HepG2 (cell line): Measurements from ENCODE around the gene PTGES3. TPM values are rescaled to one million over a fixed set of nuclear protein-coding genes. Genes with fewer than 3 reads are reported as not detected.
A peak's percentile ranks its signal among the peaks of the same experiment; 100 is the strongest.

ENCODE experiments used
- ATAC-seq: fragments of 200-7000 bp; cut with Tn5 transposase; 3 replicates; pipeline ENCODE4 v1.9.1; 2020; ENCODE audit warnings: mild to moderate bottlenecking, moderate library complexity
- BruUV-seq: library from RNA; stranded (reverse); fragments of 400-500 nt; replicated peaks from 2 replicates; lab custom pipeline; 2021; lab: Mats Ljungman, UMichigan
- CTCF ChIA-PET: fragments of 300-600 bp; formaldehyde crosslinking; extraction: SDS; loops from one replicate; lab custom pipeline; 2021; ENCODE audit warnings: low total read pairs, inconsistent platforms, low intra/inter-chr PET ratio; lab: Yijun Ruan, JAX
- POLR2A ChIA-PET: fragments of 350-600 bp; sonication (Branson Sonifier 250); formaldehyde crosslinking; loops from one replicate; lab custom pipeline; 2020; ENCODE audit warnings: antibody characterized with exemption, inconsistent platforms; lab: Yijun Ruan, JAX
- DNase-seq: peaks from one replicate; pipeline ENCODE4 v3.0.0-alpha.2; 2015; ENCODE audit warnings: low spot score
- FAIRE-seq: peaks from 3 replicates; lab custom pipeline; 2011; peaks lifted over from hg19 to GRCh38; lab: Jason Lieb, UNC
- H2AFZ ChIP-seq: one replicate; pipeline ENCODE4 v1.6.1; 2011; ENCODE audit warnings: low read length, inconsistent platforms
- H3K27ac ChIP-seq: fragments of 300-600 bp; 3 replicates; pipeline ENCODE4 v1.8.0; 2011; ENCODE audit warnings: mixed run types, mild to moderate bottlenecking, mixed read lengths, low read length, inconsistent platforms; ENCODE audit not compliant: insufficient read depth; ENCODE audit errors: extremely low read length
- H3K27me3 ChIP-seq, 2 experiments: fragments of 200-600 bp in 1 of 2; 2 replicates in 1 of 2; 3 replicates in 1 of 2; pipeline versions ENCODE4 v1.6.0 to v1.8.0; 2011; ENCODE audit warnings: low read length in 2 of 2, mild to moderate bottlenecking in 2 of 2, moderate library complexity in 2 of 2, inconsistent platforms in 1 of 2; ENCODE audit not compliant: insufficient read depth in 2 of 2, control insufficient read depth in 1 of 2
- H3K36me3 ChIP-seq, 2 experiments: fragments of 200-600 bp in 1 of 2; replicated peaks in 1 of 2; 2 replicates in 1 of 2; 3 replicates in 1 of 2; pipeline versions ENCODE4 v1.5.1 to v1.8.0; 2011; ENCODE audit warnings: low read length in 2 of 2, inconsistent platforms in 1 of 2; ENCODE audit not compliant: insufficient read depth in 2 of 2, control insufficient read depth in 1 of 2
- H3K4me1 ChIP-seq: 2 replicates; pipeline ENCODE4 v1.5.1; 2012; ENCODE audit warnings: low read length, inconsistent platforms; ENCODE audit not compliant: insufficient read depth
- H3K4me2 ChIP-seq: 2 replicates; pipeline ENCODE4 v1.6.0; 2011; ENCODE audit warnings: low read depth, low read length, inconsistent platforms
- H3K4me3 ChIP-seq, 3 experiments: fragments of 200-600 bp in 1 of 3; sonication (generic), shearing (Covaris generic) in 1 of 3; replicated peaks in 1 of 3; 2 replicates each; pipeline ENCODE4 v1.5.1; 2011 to 2016; ENCODE audit warnings: low read length in 3 of 3, inconsistent platforms in 2 of 3, low read depth in 2 of 3, mild to moderate bottlenecking in 2 of 3, control low read depth in 1 of 3, mixed read lengths in 1 of 3; ENCODE audit not compliant: insufficient read depth in 1 of 3
- H3K79me2 ChIP-seq: one replicate; pipeline ENCODE4 v1.6.1; 2011; ENCODE audit warnings: low read length, inconsistent platforms; ENCODE audit not compliant: insufficient read depth
- H3K9ac ChIP-seq: 2 replicates; pipeline ENCODE4 v1.6.0; 2011; ENCODE audit warnings: mild to moderate bottlenecking, low read depth, low read length, inconsistent platforms; ENCODE audit not compliant: insufficient read depth
- H3K9me3 ChIP-seq: 2 replicates; pipeline ENCODE4 v1.5.1; 2012; ENCODE audit warnings: mild to moderate bottlenecking, low read length
- H4K20me1 ChIP-seq: 2 replicates; pipeline ENCODE4 v1.6.0; 2011; ENCODE audit warnings: inconsistent platforms, mild to moderate bottlenecking, low read length, moderate library complexity; ENCODE audit not compliant: insufficient read depth
- AGO2 ChIP-seq: fragments of 200-400 bp; formaldehyde crosslinking; optimal IDR thresholded peaks from 2 replicates; pipeline ENCODE3; 2017; ENCODE audit warnings: mild to moderate bottlenecking, low read depth, low read length, moderate library complexity
- CHD4 ChIP-seq: fragments of 200-600 bp; sonication (generic); IDR thresholded peaks from 2 replicates; pipeline ENCODE4 v1.7.0; 2017; ENCODE audit warnings: mild to moderate bottlenecking, low read length, borderline replicate concordance
- DNMT3B ChIP-seq: conservative IDR thresholded peaks from 2 replicates; pipeline ENCODE4 v1.6.1; 2016; ENCODE audit warnings: missing biosample characterization, control low read depth
- FOXP1 ChIP-seq, 2 experiments: fragments of 450-650 bp in 1 of 2; IDR thresholded peaks; 2 replicates each; pipeline ENCODE4 v1.6.1; 2017 to 2018; ENCODE audit warnings: antibody characterized with exemption in 1 of 2
- KDM4B ChIP-seq: sonication (generic); formaldehyde crosslinking; IDR thresholded peaks from 2 replicates; pipeline ENCODE4 v1.4.0; 2020; ENCODE audit warnings: missing genetic modification reagents
- KDM5B ChIP-seq: sonication (generic); formaldehyde crosslinking; IDR thresholded peaks from 2 replicates; pipeline ENCODE4 v1.4.0; 2020; ENCODE audit warnings: missing genetic modification reagents, mild to moderate bottlenecking, borderline replicate concordance
- TFAP4 ChIP-seq: sonication (generic); IDR thresholded peaks from 2 replicates; pipeline ENCODE4 v1.6.1; 2016; ENCODE audit warnings: low read depth, borderline replicate concordance
- TGIF2 ChIP-seq: IDR thresholded peaks from 2 replicates; pipeline ENCODE4 v1.6.1; 2016; ENCODE audit warnings: control low read depth, missing compliant biosample characterization
- ZFP1 ChIP-seq: IDR thresholded peaks from 2 replicates; pipeline ENCODE4 v1.6.1; 2016
- ZIK1 ChIP-seq: sonication (generic); formaldehyde crosslinking; IDR thresholded peaks from 2 replicates; pipeline ENCODE4 v1.5.0; 2020; ENCODE audit warnings: mild to moderate bottlenecking, low read depth, missing genetic modification reagents, borderline replicate concordance
- ZNF296 ChIP-seq: sonication (generic); formaldehyde crosslinking; conservative IDR thresholded peaks from 2 replicates; pipeline ENCODE4 v1.5.0; 2020; ENCODE audit warnings: mild to moderate bottlenecking, missing genetic modification reagents
- ZNF543 ChIP-seq: sonication (generic); formaldehyde crosslinking; IDR thresholded peaks from 2 replicates; pipeline ENCODE4 v1.4.0; 2020; ENCODE audit warnings: mild to moderate bottlenecking, missing genetic modification reagents
- ZNF576 ChIP-seq: sonication (generic); formaldehyde crosslinking; IDR thresholded peaks from 2 replicates; pipeline ENCODE4 v1.4.0; 2020; ENCODE audit warnings: mild to moderate bottlenecking, missing genetic modification reagents
- ZNF605 ChIP-seq: sonication (generic); formaldehyde crosslinking; IDR thresholded peaks from 2 replicates; pipeline ENCODE4 v1.8.0; 2022; ENCODE audit warnings: mild to moderate bottlenecking, missing genetic modification reagents
- ZNF784 ChIP-seq: sonication (generic); formaldehyde crosslinking; IDR thresholded peaks from 2 replicates; pipeline ENCODE4 v1.5.1; 2020; ENCODE audit warnings: missing genetic modification reagents, mild to moderate bottlenecking, borderline replicate concordance
- ZNF883 ChIP-seq: sonication (generic); formaldehyde crosslinking; IDR thresholded peaks from 2 replicates; pipeline ENCODE4 v1.5.1; 2020; ENCODE audit warnings: mild to moderate bottlenecking, missing genetic modification reagents; ENCODE audit errors: not compliant biosample characterization
- WGBS: methylation state at CpG from one replicate; pipeline ENCODE4 v1.1.6; 2017; ENCODE audit warnings: low lambda C conversion rate; 5-methylcytosine and 5-hydroxymethylcytosine counted together
- in situ Hi-C: cut with HindIII; loops from 2 replicates; pipeline ENCODE4 v1.10.0; 2017; ENCODE audit warnings: low pct_unique_long_range_greater_than_20kb; ENCODE audit not compliant: extremely low pct_ligation_motif_present
- intact Hi-C: fragments of 100-400 bp; cut with micrococcal nuclease; formaldehyde crosslinking; loops from one replicate; pipeline ENCODE4 v1.10.0; 2022; ENCODE audit not compliant: unreplicated experiment
- polyA plus RNA-seq, 8 experiments: library from polyadenylated mRNA; depleted of rRNA in 3 of 8; stranded (reverse) in 7 of 8; unstranded in 1 of 8; fragments of >200 nt; fragmentation: Illumina TruSeq in 4 of 8; extraction: Trizol in 4 of 8; gene quantifications; 2 replicates each; pipeline versions ENCODE4 v1.2.1 to v1.2.3, GENCODE V29; 2011 to 2016; ENCODE audit warnings: low read depth in 4 of 8, missing spikeins in 1 of 8, mixed read lengths in 1 of 8; ENCODE audit not compliant: insufficient read depth in 1 of 8
- total RNA-seq, 5 experiments: library from RNA; depleted of rRNA; stranded (reverse); fragments of >200 nt; fragmentation: Illumina TruSeq; extraction: Trizol; gene quantifications; 2 replicates each; pipeline ENCODE4 v1.2.3, GENCODE V29; 2016; ENCODE audit warnings: low read depth in 1 of 5

Gene PTGES3
- total and polyA plus RNA-seq, 2 of the 13 experiments (the other 11 are each of a cell fraction or from before 2014, with no cell fraction given): 54.4 to 159 TPM

GRCh38 chr12:56723352-56723751 lies 35.3 kb upstream of the PTGES3 start:
- Histone ChIP-seq H3K4me1 (peaks cover 51% of the 10 kb centered on the region), H3K27ac (peak overlapping the region; percentile 92), H3K4me3 (peak overlapping the region; percentile 84 to 94 (median 92); a peak in 5 of 6 replicates), H3K79me2 (peaks cover 64% of the 10 kb centered on the region), H4K20me1 (peaks cover 60% of the 10 kb centered on the region), H3K4me2 (peak overlapping the region; percentile 98), H3K36me3 (peaks cover 14 to 43% of the 10 kb centered on the region in 2 experiments), H3K9me3 (no peaks in the 10 kb centered on the region), H2AFZ (no peak overlapping the region), H3K9ac (peak overlapping the region; percentile 100), H3K27me3 (peaks cover 0 to 6% of the 10 kb centered on the region in 2 experiments; a peak in 1 of 5 replicates)
- TF ChIP-seq KDM4B (CRISPR knock-in tag): no peak
- peak; percentile 55; the same call in 1 of the 2 replicates for TF ChIP-seq TFAP4
- no peak for TF ChIP-seq DNMT3B
- TF ChIP-seq ZNF883 (CRISPR knock-in tag): no peak
- no peak for TF ChIP-seq ZNF605 (CRISPR knock-in tag)
- 0 out of 2 replicates have a peak, but pooled peaks have one; percentile 2 for TF ChIP-seq ZNF784 (CRISPR knock-in tag)
- TF ChIP-seq TGIF2 (CRISPR knock-in tag): no peak
- TF ChIP-seq ZNF543: no peak
- no peak for TF ChIP-seq ZIK1 (CRISPR knock-in tag)
- TF ChIP-seq ZNF576 (CRISPR knock-in tag): no peak
- TF ChIP-seq FOXP1 (IDR thresholded peaks at IDR 0.05): no peak
- TF ChIP-seq FOXP1 (CRISPR knock-in tag; IDR thresholded peaks at IDR 0.05): no peak
- TF ChIP-seq CHD4: no peak
- no peak for TF ChIP-seq ZFP1
- no peak for TF ChIP-seq AGO2
- no peak for TF ChIP-seq KDM5B (CRISPR knock-in tag)
- TF ChIP-seq ZNF296 (CRISPR knock-in tag): no peak
- WGBS: 45% methylated on average over 3 of the region's 3 CpGs
- DNase-seq (no peak), ATAC-seq (no peak), FAIRE-seq (no peak)
- ChIA-PET CTCF (no interaction called here), POLR2A (interaction anchor here (0.8 to 1.8 kb wide), 4 partner anchors 13 to 426 kb away, joined by 3 to 6 read pairs (median 4); partner anchors contain the start of gene PTGES3)
- intact Hi-C loops (loop anchor here (10.0 kb wide), 1 partner anchor 79 kb away; the partner anchor contains the start of gene ATP5F1B), in situ Hi-C loops (loop anchor here (10.0 kb wide), 1 partner anchor 79 kb away; the partner anchor contains the start of gene ATP5F1B)
- BruUV-seq: no TSS peak
